GM12878 (cell line): ENCODE results near the gene FXYD6.

Experiments used
- BRCA1 ChIP-seq: IDR thresholded peaks from 2 replicates; pipeline ENCODE4 v1.6.1; 2011; ENCODE audit warnings: low read depth, low read length, improper control_type of control experiment
- EED ChIP-seq: sonication (generic); IDR thresholded peaks from 2 replicates; pipeline ENCODE4 v1.6.1; 2016; ENCODE audit warnings: antibody characterized with exemption, low read depth
- FOXM1 ChIP-seq: IDR thresholded peaks from 2 replicates; pipeline ENCODE4 v1.6.1; 2012; ENCODE audit warnings: low read depth, mild to moderate bottlenecking, inconsistent platforms, low read length, moderate library complexity
- KDM1A ChIP-seq: fragments of 200-600 bp; sonication (generic); IDR thresholded peaks from 2 replicates; pipeline ENCODE4 v1.6.1; 2016; ENCODE audit warnings: borderline replicate concordance
- MTA2 ChIP-seq: fragments of 450-650 bp; IDR thresholded peaks from 2 replicates; pipeline ENCODE4 v1.6.1; 2016; ENCODE audit warnings: low read depth, mild to moderate bottlenecking, moderate library complexity
- TAF1 ChIP-seq: IDR thresholded peaks from 2 replicates; pipeline ENCODE4 v1.6.1; 2011; ENCODE audit warnings: mild to moderate bottlenecking, low read depth, low read length, borderline replicate concordance
- TARDBP ChIP-seq: IDR thresholded peaks from 2 replicates; pipeline ENCODE4 v1.6.1; 2016; ENCODE audit warnings: borderline replicate concordance
- WRNIP1 ChIP-seq: IDR thresholded peaks from 2 replicates; pipeline ENCODE4 v1.6.1; 2011; ENCODE audit warnings: low read depth, low read length, improper control_type of control experiment, borderline replicate concordance
- ZNF384 ChIP-seq: IDR thresholded peaks from 2 replicates; pipeline ENCODE4 v1.6.1; 2012; ENCODE audit warnings: low read depth, mild to moderate bottlenecking, low read length, improper control_type of control experiment, borderline replicate concordance
- ZZZ3 ChIP-seq: IDR thresholded peaks from 2 replicates; pipeline ENCODE4 v1.6.1; 2011; ENCODE audit warnings: low read depth; ENCODE audit not compliant: control insufficient read depth, insufficient read length
- TF ChIP-seq, protein P1 (sequence below), 3 experiments: IDR thresholded peaks in 2 of 3; conservative IDR thresholded peaks in 1 of 3; 2 replicates each; pipeline ENCODE4 v1.5.1; 2011; ENCODE audit warnings: low read depth in 3 of 3, low read length in 3 of 3, mild to moderate bottlenecking in 3 of 3, control low read depth in 2 of 3, moderate library complexity in 2 of 3, inconsistent platforms in 1 of 3, mixed read lengths in 1 of 3; ENCODE audit not compliant: control insufficient read depth in 2 of 3, insufficient read depth in 1 of 3; ENCODE audit errors: extremely low read depth in 1 of 3
- TF ChIP-seq, protein P2 (sequence below): IDR thresholded peaks from 2 replicates; pipeline ENCODE4 v1.6.1; 2012; ENCODE audit warnings: low read depth, low read length, improper control_type of control experiment
- TF ChIP-seq, protein P3 (sequence below): IDR thresholded peaks from 2 replicates; pipeline ENCODE4 v1.6.1; 2012; ENCODE audit warnings: low read depth, low read length, improper control_type of control experiment
- TF ChIP-seq, protein P4 (sequence below): fragments of 450-650 bp; IDR thresholded peaks from 2 replicates; pipeline ENCODE4 v1.6.1; 2016; ENCODE audit warnings: mild to moderate bottlenecking, moderate library complexity, borderline replicate concordance

DNA sequence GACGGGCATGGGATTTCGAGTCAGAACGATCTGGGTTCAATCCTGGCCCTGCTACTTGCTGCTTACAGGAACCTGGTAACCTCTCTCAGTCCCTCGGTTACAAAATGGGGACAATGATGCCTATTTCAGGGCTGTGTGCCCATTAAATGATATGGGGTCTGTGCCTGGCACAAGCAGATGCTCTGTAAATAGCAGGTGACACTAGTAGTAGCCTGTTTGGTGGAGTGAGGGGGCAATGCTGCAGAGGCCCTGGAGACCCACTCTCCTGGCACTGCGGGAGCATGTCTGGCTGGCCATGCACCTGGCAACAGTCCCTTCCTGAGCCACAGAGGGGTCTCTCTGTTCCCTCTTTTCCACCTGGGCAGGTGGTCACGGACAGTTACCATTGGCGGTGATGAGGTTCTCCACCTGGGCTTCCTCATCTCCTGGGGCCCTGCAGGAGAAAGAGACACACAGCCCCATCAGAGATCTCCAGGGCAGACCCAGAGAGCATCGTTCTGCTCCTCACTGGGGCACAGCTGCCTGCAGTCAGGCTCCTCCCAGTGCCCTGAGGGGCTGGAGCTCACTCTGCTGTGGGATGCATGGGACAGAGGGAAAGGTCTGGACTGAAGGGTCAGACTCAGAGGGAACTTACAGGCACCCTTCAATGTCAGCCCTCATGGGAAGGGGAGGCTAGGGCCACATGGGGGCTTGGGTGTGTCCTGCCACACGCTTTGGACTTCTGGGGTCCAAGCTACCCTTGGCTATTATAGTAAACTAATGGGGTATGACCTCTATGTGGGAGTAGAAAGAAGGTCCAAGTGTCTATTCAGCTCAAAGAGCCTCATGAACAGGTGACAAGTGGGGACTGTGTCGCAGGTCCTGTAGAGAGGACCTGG is 36.3 kb downstream of the FXYD6 start:
- TF ChIP-seq, protein P1, sequence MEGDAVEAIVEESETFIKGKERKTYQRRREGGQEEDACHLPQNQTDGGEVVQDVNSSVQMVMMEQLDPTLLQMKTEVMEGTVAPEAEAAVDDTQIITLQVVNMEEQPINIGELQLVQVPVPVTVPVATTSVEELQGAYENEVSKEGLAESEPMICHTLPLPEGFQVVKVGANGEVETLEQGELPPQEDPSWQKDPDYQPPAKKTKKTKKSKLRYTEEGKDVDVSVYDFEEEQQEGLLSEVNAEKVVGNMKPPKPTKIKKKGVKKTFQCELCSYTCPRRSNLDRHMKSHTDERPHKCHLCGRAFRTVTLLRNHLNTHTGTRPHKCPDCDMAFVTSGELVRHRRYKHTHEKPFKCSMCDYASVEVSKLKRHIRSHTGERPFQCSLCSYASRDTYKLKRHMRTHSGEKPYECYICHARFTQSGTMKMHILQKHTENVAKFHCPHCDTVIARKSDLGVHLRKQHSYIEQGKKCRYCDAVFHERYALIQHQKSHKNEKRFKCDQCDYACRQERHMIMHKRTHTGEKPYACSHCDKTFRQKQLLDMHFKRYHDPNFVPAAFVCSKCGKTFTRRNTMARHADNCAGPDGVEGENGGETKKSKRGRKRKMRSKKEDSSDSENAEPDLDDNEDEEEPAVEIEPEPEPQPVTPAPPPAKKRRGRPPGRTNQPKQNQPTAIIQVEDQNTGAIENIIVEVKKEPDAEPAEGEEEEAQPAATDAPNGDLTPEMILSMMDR (IDR thresholded peaks at IDR 0.05 in 2 of 3, conservative IDR thresholded peaks at IDR 0.05 in 1 of 3; ENCODE audit: control insufficient read depth in 2 of 3, extremely low read depth in 1 of 3, insufficient read depth in 1 of 3, low read depth in 3 of 3, low read length in 3 of 3): no peak
- TF ChIP-seq TARDBP: no peak
- TF ChIP-seq, protein P2, sequence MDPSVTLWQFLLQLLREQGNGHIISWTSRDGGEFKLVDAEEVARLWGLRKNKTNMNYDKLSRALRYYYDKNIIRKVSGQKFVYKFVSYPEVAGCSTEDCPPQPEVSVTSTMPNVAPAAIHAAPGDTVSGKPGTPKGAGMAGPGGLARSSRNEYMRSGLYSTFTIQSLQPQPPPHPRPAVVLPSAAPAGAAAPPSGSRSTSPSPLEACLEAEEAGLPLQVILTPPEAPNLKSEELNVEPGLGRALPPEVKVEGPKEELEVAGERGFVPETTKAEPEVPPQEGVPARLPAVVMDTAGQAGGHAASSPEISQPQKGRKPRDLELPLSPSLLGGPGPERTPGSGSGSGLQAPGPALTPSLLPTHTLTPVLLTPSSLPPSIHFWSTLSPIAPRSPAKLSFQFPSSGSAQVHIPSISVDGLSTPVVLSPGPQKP: no peak
- no peak for TF ChIP-seq KDM1A
- TF ChIP-seq FOXM1: no peak
- TF ChIP-seq, protein P3, sequence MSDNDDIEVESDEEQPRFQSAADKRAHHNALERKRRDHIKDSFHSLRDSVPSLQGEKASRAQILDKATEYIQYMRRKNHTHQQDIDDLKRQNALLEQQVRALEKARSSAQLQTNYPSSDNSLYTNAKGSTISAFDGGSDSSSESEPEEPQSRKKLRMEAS: no peak
- no peak for TF ChIP-seq TAF1
- TF ChIP-seq, protein P4, sequence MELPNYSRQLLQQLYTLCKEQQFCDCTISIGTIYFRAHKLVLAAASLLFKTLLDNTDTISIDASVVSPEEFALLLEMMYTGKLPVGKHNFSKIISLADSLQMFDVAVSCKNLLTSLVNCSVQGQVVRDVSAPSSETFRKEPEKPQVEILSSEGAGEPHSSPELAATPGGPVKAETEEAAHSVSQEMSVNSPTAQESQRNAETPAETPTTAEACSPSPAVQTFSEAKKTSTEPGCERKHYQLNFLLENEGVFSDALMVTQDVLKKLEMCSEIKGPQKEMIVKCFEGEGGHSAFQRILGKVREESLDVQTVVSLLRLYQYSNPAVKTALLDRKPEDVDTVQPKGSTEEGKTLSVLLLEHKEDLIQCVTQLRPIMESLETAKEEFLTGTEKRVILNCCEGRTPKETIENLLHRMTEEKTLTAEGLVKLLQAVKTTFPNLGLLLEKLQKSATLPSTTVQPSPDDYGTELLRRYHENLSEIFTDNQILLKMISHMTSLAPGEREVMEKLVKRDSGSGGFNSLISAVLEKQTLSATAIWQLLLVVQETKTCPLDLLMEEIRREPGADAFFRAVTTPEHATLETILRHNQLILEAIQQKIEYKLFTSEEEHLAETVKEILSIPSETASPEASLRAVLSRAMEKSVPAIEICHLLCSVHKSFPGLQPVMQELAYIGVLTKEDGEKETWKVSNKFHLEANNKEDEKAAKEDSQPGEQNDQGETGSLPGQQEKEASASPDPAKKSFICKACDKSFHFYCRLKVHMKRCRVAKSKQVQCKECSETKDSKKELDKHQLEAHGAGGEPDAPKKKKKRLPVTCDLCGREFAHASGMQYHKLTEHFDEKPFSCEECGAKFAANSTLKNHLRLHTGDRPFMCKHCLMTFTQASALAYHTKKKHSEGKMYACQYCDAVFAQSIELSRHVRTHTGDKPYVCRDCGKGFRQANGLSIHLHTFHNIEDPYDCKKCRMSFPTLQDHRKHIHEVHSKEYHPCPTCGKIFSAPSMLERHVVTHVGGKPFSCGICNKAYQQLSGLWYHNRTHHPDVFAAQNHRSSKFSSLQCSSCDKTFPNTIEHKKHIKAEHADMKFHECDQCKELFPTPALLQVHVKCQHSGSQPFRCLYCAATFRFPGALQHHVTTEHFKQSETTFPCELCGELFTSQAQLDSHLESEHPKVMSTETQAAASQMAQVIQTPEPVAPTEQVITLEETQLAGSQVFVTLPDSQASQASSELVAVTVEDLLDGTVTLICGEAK: no peak
- no peak for TF ChIP-seq WRNIP1
- TF ChIP-seq ZZZ3: no peak
- TF ChIP-seq ZNF384: no peak
- TF ChIP-seq MTA2: no peak
- TF ChIP-seq BRCA1: no peak
- TF ChIP-seq EED: no peak
